ENCODE results near the gene IL18RAP.

Gene IL18RAP

DNA sequence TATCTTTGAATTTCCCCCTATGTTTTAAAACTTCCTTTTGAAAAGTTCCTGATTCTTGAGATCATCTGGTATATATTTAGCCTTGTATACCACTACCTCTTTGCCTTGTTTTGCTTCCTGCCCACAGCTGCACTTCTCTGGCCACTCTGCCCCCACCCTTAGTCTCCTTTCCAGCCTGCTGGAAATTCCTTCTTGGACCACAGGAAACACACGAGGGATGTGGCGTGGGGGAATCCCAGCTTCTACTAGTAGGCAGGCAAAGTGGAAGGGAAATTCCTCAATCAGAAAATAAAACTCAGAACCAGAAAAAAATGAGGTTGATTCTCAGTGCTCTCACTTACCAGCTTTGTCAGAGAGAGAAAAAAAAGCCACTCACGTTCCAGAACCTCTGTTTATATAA is 13.4 kb downstream of the IL18RAP start:
- Histone ChIP-seq H3K36me3 (ENCODE audit: control insufficient read depth, low read length) (no peaks in the 10 kb centered on the region), H3K4me1 (ENCODE audit: control insufficient read depth, low read length) (no peaks in the 10 kb centered on the region), H3K79me2 (ENCODE audit: control insufficient read depth, low read length) (no peaks in the 10 kb centered on the region), H3K4me2 (ENCODE audit: low read length) (no peak overlapping the region), H3K9me3 (ENCODE audit: control insufficient read depth, insufficient read depth, low read length) (no peaks in the 10 kb centered on the region), H3K27me3 (ENCODE audit: control insufficient read depth, low read length) (peaks cover 2% of the 10 kb centered on the region; the same call in 1 of the 2 replicates), H3K27ac (ENCODE audit: low read depth, low read length) (no peak overlapping the region), H4K20me1 (ENCODE audit: control insufficient read depth, insufficient read depth, low read depth, low read length) (no peaks in the 10 kb centered on the region), H3F3A (ENCODE audit: control insufficient read depth, insufficient read depth) (no peaks in the 10 kb centered on the region), H3K9me2 (replicated peaks; ENCODE audit: control insufficient read depth, low read length) (no peaks in the 10 kb centered on the region), H3K4me3 (ENCODE audit: low read length) (no peak overlapping the region)
- TF ChIP-seq EZH2phosphoT487 (IDR thresholded peaks at IDR 0.05; ENCODE audit: borderline replicate concordance, low read length) = no peak

DNA sequence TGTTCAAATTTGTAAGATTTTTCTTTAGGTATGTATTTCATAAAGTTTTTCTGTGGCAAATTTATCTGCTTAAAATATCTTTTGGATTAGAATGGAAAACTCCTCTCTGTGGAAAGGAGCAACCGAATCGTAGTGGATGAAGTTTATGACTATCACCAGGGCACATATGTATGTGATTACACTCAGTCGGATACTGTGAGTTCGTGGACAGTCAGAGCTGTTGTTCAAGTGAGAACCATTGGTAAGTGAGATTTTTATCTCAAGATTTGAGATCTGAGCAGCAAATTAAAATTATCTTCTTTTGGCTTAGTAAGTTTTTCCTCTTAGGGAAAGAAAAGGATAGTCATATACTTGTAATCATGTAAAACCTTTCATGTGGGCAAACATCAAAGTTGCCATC is 14.2 kb downstream of the IL18RAP start:
- Histone ChIP-seq H3K4me1 (ENCODE audit: control insufficient read depth, low read length) (no peaks in the 10 kb centered on the region), H3K27ac (ENCODE audit: low read depth, low read length) (no peak overlapping the region), H3K36me3 (ENCODE audit: control insufficient read depth, low read length) (no peaks in the 10 kb centered on the region), H4K20me1 (ENCODE audit: control insufficient read depth, insufficient read depth, low read depth, low read length) (no peaks in the 10 kb centered on the region), H3K4me2 (ENCODE audit: low read length) (no peak overlapping the region), H3F3A (ENCODE audit: control insufficient read depth, insufficient read depth) (no peaks in the 10 kb centered on the region), H3K9me3 (ENCODE audit: control insufficient read depth, insufficient read depth, low read length) (no peaks in the 10 kb centered on the region), H3K9me2 (replicated peaks; ENCODE audit: control insufficient read depth, low read length) (no peaks in the 10 kb centered on the region), H3K27me3 (ENCODE audit: control insufficient read depth, low read length) (no peaks in the 10 kb centered on the region; the same call in 1 of the 2 replicates), H3K4me3 (ENCODE audit: low read length) (no peak overlapping the region), H3K79me2 (ENCODE audit: control insufficient read depth, low read length) (no peaks in the 10 kb centered on the region)
- TF ChIP-seq, protein P1, sequence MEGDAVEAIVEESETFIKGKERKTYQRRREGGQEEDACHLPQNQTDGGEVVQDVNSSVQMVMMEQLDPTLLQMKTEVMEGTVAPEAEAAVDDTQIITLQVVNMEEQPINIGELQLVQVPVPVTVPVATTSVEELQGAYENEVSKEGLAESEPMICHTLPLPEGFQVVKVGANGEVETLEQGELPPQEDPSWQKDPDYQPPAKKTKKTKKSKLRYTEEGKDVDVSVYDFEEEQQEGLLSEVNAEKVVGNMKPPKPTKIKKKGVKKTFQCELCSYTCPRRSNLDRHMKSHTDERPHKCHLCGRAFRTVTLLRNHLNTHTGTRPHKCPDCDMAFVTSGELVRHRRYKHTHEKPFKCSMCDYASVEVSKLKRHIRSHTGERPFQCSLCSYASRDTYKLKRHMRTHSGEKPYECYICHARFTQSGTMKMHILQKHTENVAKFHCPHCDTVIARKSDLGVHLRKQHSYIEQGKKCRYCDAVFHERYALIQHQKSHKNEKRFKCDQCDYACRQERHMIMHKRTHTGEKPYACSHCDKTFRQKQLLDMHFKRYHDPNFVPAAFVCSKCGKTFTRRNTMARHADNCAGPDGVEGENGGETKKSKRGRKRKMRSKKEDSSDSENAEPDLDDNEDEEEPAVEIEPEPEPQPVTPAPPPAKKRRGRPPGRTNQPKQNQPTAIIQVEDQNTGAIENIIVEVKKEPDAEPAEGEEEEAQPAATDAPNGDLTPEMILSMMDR (IDR thresholded peaks at IDR 0.05; ENCODE audit: low read depth, low read length, poor library complexity, severe bottlenecking) = no peak
- TF ChIP-seq EZH2phosphoT487 (IDR thresholded peaks at IDR 0.05; ENCODE audit: borderline replicate concordance, low read length) = no peak

DNA sequence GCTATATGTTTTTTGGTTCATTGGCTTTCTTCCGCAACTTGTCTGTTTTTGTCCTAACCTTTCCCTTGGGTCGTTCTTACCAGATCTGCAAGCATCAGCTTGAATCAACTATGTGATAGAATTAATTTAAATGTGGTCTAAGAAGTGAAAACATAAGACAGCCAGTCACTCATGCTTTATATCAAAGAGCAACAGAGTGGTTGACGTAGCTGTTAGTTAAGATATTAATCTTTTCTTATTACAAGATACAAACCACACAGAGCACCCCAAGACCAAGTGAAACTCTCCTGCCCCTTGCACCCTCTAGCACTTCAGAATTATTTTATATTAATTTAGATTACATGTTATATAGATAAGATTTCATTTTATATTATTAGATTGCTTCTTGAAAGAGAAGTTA is 15.2 kb downstream of the IL18RAP start:
- H3K4me1 ChIP-seq (ENCODE audit: control insufficient read depth, low read length) = no peaks in the 10 kb centered on the region
- H3K27me3 ChIP-seq (ENCODE audit: control insufficient read depth, low read length) = no peaks in the 10 kb centered on the region; the same call in 1 of the 2 replicates
- no peak overlapping the region for H3K27ac ChIP-seq (ENCODE audit: low read depth, low read length)
- no peaks in the 10 kb centered on the region for H3K79me2 ChIP-seq (ENCODE audit: control insufficient read depth, low read length)
- TF ChIP-seq EZH2phosphoT487 (IDR thresholded peaks at IDR 0.05; ENCODE audit: borderline replicate concordance, low read length) = no peak
- TF ChIP-seq, protein P1 (IDR thresholded peaks at IDR 0.05; ENCODE audit: low read depth, low read length, poor library complexity, severe bottlenecking) = no peak
- H3K36me3 ChIP-seq (ENCODE audit: control insufficient read depth, low read length) = no peaks in the 10 kb centered on the region
- no peak overlapping the region for H3K4me3 ChIP-seq (ENCODE audit: low read length)
- H3K9me3 ChIP-seq (ENCODE audit: control insufficient read depth, insufficient read depth, low read length) = no peaks in the 10 kb centered on the region
- H3K9me2 ChIP-seq (replicated peaks; ENCODE audit: control insufficient read depth, low read length) = no peaks in the 10 kb centered on the region
- H3F3A ChIP-seq (ENCODE audit: control insufficient read depth, insufficient read depth) = no peaks in the 10 kb centered on the region
- no peaks in the 10 kb centered on the region for H4K20me1 ChIP-seq (ENCODE audit: control insufficient read depth, insufficient read depth, low read depth, low read length)
- H3K4me2 ChIP-seq (ENCODE audit: low read length) = no peak overlapping the region

DNA sequence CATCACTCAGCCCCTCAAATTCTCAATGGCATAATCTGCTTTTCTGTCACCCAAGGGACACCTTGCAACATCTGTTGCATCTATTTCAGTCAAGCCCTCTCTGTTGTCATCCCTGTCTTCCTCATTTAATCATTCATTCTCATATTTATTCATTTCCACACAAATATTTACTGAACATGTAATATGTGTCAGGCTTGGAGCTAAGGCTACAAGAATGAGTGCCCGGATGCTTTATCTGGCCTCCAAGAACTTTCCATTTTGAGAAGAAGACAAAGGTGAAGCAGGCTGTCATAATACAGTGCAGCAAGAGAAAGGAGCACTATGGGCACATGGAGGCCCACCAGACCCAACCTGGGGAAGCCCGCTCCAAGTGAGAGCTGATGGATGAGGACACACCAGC is 15.6 kb downstream of the IL18RAP start:
- H3K9me2 ChIP-seq (replicated peaks; ENCODE audit: control insufficient read depth, low read length) = no peaks in the 10 kb centered on the region
- H3K79me2 ChIP-seq (ENCODE audit: control insufficient read depth, low read length) = no peaks in the 10 kb centered on the region
- H3K27ac ChIP-seq (ENCODE audit: low read depth, low read length) = no peak overlapping the region
- no peaks in the 10 kb centered on the region for H3K4me1 ChIP-seq (ENCODE audit: control insufficient read depth, low read length)
- no peaks in the 10 kb centered on the region for H3F3A ChIP-seq (ENCODE audit: control insufficient read depth, insufficient read depth)
- H3K9me3 ChIP-seq (ENCODE audit: control insufficient read depth, insufficient read depth, low read length) = no peaks in the 10 kb centered on the region
- H3K36me3 ChIP-seq (ENCODE audit: control insufficient read depth, low read length) = no peaks in the 10 kb centered on the region
- H3K4me2 ChIP-seq (ENCODE audit: low read length) = no peak overlapping the region
- H3K4me3 ChIP-seq (ENCODE audit: low read length) = no peak overlapping the region
- no peak for TF ChIP-seq EZH2phosphoT487 (IDR thresholded peaks at IDR 0.05; ENCODE audit: borderline replicate concordance, low read length)
- TF ChIP-seq, protein P1 (IDR thresholded peaks at IDR 0.05; ENCODE audit: low read depth, low read length, poor library complexity, severe bottlenecking) = no peak
- H3K27me3 ChIP-seq (ENCODE audit: control insufficient read depth, low read length) = no peaks in the 10 kb centered on the region; the same call in 1 of the 2 replicates
- H4K20me1 ChIP-seq (ENCODE audit: control insufficient read depth, insufficient read depth, low read depth, low read length) = no peaks in the 10 kb centered on the region
